ENCODE data around the gene GCK.
A peak's percentile ranks its signal among the peaks of the same experiment; 100 is the strongest.

Gene GCK

DNA sequence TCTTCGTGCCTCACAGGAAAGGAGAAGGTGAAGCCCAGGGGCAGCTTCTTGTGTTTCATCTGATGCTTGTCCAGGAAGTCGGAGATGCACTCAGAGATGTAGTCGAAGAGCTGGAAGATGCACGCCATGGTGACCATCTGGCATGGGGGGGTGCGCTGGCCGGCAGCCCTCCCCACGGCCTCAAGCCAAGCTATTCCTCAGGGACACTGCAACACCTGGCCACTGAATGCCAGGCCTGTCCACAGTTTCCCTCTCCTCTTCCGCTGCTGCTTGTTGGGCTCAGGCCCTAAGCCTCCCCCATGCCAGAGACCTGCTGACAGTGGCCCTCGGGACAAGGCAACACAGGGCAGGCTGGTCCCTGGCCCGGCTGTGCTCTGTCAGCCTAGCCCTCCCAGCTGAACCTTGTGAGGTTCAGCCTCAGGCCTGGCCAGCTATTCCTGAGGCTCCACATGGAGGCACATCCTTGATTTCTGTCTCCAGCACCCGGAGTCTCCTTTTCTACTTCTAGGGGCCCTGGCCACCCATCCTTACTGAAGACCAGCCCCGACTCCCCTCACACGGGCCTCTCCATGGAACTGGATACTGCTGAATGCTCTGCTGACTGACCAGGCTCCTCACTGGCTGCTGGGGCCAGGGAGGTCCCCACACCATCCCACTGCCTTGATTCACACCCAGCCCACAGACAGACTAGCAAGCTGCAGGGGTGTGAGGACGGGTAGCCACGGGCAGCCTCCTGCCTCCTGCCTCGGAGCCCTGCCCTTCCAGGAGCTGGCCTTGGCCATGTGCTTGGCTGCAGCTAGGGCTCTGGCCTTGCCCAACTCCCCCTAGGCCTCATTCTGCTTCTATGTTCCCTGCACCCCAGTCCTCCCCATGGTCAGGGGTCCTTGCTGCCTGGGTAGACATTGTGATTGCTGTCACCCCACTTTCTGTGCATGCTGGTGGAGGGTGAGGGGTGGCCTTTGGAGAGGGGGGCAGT, 38.0 kb downstream of the GCK start:
- H3K4me3 ChIP-seq (ENCODE audit: low read depth, low read length), result no peak overlapping the region
- no peak for TF ChIP-seq CTCF (IDR thresholded peaks at IDR 0.05; ENCODE audit: low read depth, low read length, missing control alignments)
- no peak for DNase-seq (ENCODE audit: low read depth)

- no peak overlapping the region for H3K4me3 ChIP-seq (ENCODE audit: low read depth, low read length)
- TF ChIP-seq CTCF (IDR thresholded peaks at IDR 0.05; ENCODE audit: low read depth, low read length, missing control alignments), result no peak
- DNase-seq (ENCODE audit: low read depth), result peak; percentile 38
Measured at GRCh38 chr7:44150466-44150832, 38.8 kb downstream of the GCK start.

DNA sequence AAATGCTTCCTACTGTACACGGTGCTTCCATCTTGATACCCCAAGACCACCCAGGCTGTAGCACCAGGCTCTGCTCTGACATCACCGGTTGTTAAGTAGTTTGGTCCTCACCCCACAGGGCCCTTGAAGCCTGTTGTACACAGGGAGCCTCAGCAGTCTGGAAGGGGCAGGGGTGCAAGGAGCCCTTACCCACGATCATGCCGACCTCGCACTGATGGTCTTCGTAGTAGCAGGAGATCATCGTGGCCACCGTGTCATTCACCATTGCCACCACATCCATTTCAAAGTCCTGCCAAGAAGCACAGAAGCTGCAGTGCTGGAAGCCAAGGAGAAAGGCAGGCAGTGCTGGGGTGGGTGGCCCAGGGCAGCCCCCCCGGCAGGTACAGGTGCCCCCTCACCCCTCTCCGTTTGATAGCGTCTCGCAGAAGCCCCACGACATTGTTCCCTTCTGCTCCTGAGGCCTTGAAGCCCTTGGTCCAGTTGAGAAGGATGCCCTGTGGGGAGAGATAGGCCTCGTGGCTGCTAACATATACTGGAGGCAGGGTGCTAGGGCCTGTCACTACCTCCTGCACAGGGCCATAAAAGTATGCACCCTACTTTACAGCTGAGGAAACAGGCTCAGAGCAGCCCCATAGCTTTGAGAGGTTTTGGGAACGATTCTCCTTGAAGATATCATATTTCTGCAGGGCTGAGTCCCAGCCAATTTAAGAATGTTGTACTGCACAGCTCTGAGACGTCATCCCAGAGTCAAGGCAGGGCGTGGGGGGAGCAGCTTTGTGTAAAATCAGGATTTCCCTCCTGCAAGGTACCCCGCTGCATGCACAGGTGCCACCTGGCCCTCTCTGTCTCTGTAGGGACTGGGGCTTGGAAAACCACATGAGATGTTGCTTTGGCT, 39.4 kb downstream of the GCK start:
- DNase-seq (ENCODE audit: low read depth), result no peak
- TF ChIP-seq CTCF (IDR thresholded peaks at IDR 0.05; ENCODE audit: low read depth, low read length, missing control alignments), result no peak
- no peak overlapping the region for H3K4me3 ChIP-seq (ENCODE audit: low read depth, low read length)

DNA sequence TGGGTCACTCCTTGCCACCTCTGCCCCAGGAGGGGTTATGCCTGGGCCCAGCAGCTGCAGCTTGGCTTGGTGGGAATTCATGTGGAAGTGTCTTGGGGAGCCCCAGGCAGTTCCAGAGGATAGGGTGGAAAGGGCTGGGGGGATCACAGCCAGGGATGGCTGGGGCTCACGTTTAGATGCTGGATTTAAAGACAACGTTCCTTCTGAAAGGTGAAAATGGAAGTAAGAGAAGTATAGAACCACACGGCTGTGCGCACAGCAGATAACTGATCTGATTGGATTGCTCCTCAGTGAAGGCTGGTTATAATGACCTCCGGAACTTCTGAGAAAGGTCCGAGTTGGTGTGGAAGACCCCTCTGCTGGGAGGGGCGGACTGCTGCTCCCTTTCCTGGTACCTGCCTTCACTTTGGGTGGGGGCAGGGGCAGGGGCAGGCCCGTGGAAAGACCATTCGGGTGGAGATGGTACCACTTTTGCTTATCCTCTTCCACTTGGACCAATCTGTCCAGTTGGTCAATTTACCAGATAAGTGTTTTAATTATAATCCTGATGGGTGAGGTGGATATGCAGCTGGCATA, 40.2 kb downstream of the GCK start:
- H3K4me3 ChIP-seq (ENCODE audit: low read depth, low read length), result no peak overlapping the region
- TF ChIP-seq CTCF (IDR thresholded peaks at IDR 0.05; ENCODE audit: low read depth, low read length, missing control alignments), result no peak
- DNase-seq (ENCODE audit: low read depth), result no peak

- TF ChIP-seq CTCF (IDR thresholded peaks at IDR 0.05; ENCODE audit: low read depth, low read length, missing control alignments), result no peak
- no peak for DNase-seq (ENCODE audit: low read depth)
- H3K4me3 ChIP-seq (ENCODE audit: low read depth, low read length), result no peak overlapping the region
Measured at GRCh38 chr7:44148166-44148565, 41.1 kb downstream of the GCK start.

GRCh38 chr7:44147026-44147991, 41.9 kb downstream of the GCK start:
- H3K4me3 ChIP-seq (ENCODE audit: low read depth, low read length), result no peak overlapping the region
- no peak for TF ChIP-seq CTCF (IDR thresholded peaks at IDR 0.05; ENCODE audit: low read depth, low read length, missing control alignments)
- no peak for DNase-seq (ENCODE audit: low read depth)

Data from GM12864 (cell line).